Measurements from ENCODE around the gene SH2D1B.
"Not testable (repeated sequence)": the region's sequence is repeated elsewhere in the genome, so short reads cannot be mapped to it uniquely, and the experiment has no call there.

Gene SH2D1B

DNA sequence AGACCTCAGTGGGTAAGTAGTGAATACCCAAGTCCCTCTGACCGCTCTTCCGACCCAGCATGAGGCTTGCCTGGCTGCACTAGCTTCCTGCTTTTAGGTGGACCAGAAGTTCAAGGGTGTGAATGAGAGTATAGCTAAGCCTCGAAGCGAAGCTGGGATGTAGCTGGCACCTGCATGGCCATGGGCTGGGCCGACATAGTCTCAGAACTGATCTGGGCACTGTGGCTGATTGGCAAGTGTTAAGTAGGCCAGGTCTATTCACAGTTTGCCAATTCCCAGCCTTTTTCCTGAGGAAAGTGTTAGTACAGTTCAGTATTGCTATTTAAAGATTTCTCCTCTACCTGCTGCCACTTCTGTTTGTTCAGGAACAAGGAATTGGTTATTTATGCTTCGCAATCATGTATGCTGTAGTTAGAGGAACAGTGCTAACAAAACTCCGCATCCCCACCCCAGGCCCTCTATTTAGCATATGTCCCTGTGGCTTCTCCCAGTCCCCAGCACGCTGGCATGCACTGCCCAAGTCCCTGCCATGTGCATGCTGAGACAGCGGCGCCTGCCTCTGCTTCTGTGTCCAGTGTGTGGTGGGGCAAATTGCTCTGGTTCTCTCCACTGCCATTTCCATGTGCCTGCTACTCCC is 51.6 kb downstream of the SH2D1B start:
- DNase-seq = no peak

DNA sequence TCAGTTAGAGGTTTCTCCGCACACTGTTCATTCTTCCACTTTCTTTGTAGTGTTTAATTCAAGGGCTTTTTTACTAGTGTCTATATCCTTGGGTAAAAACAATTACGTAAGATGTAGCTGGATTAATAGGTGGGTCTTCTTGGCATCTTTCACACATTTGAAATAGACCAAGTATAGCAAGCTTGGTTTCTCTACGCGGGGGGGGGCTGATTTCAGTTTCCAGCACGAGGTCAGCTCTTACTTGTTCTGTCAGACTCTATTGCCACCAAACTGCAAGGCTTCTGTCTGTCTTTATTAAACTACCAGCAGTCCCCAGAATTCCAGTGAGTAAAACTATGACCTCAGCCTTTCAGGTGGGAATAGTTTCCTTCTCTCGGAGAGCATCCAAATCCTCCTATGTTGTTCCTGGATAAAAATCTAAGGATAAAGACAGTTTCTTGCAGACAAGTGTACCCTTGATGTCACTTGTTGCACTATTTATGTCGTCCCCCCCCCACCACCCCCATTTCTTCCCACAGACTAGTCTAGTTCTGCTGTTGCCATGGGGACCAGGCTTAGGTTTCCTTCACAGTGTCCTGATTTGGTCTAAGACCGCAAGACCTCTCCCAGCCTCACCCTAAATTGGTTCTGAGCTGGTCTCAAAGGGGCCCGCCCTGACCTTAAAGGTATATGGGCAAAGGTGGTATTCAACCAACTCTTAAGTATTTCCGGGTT is 52.3 kb downstream of the SH2D1B start:
- no peak for DNase-seq

DNA sequence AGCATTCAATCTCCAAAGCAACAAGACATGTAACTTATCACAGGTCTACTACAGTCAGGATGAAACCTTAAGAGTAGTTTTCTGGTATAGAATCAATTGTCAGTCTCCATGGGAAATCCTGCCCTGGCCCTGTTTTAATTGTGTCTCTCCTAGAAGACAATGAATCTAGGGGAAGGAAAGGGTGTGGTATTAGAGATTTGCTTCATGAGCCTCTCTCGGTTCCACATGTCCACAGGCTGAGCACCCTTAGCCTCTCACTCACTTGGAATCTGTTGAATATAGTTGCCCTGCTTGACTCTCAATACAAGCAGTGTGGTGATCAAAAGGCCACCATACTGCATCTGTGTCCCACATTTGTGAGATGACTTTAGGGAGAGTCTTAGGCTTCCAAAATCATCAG is 53.0 kb downstream of the SH2D1B start:
- DNase-seq = no peak

DNA sequence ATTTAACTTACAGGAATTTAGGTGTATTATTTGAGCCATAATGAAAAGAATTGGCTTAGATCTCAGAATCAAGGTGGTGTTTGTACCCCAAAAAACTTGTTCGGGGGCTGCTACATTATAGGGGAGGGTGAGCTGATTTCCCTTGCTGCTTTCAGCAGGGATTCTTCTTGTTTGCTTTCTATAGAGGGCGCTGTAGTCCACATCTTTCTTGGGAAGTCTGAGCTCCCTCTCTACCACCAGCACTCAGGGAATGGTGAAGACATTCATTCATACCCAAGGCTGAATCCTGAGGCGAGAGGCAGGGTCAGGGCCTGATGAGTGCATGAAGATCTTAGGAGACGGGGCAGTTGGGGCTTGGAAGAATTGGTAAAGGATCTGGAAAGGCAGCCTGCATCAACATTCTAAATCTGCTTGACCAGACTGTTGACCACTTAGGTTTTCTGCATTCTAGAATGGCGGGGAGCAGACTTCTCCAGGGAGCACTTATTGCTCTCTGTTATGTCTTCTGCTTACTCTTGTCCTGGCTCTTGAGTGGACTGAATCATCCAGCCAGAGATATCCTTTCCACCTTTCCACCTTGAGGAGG is 54.2 kb downstream of the SH2D1B start:
- DNase-seq = no peak

DNA sequence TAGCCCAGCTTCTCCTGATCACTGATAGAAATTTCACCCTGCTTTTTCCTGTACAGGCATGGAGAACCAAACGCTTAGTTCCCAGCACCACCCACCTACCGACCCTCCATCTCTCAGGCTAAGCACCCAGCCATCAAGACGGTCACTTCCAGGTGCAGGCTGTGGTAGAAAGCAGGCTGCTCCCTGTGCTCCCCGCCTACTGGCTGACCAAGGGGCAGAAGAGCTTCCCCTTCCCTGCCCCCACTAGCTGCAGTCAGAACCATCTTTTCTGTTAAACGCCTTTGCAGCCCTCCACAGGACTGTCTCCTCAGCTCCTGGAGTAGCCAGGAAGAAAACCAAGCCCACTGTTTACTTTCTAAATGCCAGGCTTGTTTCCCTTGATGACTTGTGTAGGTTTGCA is 58.2 kb downstream of the SH2D1B start:
- no peak for DNase-seq

DNA sequence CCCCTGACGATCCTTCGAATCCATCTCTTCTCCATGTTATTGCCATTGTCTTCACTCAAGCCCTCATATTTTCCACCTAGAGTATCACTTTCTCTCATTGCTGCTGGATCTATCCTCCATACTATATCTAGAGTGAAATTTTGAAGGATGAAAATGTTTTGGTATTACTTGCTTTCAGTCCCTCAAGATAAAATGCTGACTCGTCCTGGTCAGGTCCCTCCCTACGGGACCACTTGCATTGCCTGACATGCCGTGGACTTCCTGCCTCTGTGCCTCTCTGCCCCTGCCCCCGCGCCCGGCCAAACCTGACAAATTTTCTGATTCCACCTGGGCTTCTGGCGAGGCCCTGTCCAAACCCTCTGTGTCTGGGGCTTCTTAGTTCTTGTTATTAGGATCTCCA is 58.9 kb downstream of the SH2D1B start:
- DNase-seq = no peak

DNA sequence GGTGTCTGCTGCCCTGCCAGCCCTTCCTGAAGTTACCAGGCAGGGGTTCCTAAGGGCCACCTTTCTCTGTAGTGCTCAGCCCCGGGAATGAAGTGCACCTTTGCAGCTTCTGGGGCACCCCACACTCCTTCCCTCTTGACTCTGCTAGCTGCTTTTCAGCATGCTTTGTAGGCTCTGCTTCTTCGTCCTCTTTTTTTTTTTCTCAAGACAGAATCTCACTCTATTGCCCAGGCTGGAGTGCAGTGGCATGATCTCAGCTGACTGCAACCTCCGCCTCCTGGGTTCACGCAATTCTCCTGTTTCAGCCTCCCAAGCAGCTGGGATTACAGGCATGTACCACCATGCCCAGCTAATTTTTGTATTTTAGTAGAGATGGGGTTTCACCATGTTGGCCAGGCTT is 60.1 kb downstream of the SH2D1B start:
- not testable (repeated sequence) for DNase-seq

DNA sequence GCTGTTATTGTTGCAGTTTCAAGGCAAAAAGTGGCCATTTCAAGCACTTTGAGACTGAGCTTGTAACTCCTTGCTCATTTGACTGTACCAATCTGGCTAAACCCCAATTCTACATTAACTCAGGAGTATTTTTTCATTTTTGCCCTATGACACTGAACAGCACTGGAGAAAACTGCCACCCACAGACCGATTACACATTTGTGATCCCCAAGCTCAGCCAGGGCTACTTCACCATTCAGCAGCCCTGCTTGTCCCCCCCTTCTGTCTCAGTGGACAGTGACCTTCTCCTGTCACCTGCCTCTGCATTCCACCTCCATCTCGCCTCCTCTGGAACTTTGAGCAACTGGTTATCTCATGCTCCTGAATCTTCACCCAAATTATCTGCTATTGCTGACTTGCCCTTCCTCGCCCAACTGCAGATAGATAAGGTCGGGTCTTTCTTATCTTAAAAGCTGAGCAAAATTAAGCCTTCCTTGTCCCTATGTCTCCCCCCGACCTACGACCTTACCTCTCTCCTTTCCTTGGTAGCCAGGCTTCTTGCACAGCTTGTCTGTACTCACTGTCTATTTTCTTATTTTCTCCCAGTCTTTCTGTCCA is 60.6 kb downstream of the SH2D1B start:
- DNase-seq = no peak

DNA sequence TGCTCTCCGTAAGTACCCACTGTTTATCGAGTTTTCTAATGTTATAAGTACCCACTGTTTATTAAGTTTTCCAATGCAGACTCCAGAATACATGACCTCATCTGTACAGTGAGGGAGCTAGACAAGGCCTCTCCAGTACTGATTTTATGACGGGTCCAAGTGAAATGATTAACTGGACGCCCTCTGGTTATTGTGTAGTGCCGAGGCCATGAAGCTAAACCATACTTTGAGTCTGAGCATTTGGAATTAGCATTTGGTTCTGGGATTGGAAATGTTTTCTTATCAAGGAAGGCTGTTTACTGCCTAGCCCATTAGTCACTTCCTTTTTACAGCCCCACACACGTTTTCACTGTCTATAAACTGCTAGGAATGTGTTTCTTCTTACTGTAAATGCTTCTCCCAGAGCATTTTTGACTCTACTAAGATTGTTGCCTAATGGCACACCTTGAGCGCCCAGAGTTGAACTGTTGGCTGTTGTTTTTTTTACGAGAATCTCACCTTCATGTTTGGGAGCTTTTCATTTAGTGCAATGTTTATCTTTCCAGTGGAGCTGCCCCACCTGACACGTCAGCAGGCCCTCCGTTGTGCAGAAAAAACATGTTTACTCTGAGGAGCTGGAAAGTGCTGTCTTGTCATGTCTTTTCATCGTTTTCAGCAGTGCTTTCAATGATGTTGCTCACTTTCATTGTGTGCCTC is 62.2 kb downstream of the SH2D1B start:
- no peak for DNase-seq

DNA sequence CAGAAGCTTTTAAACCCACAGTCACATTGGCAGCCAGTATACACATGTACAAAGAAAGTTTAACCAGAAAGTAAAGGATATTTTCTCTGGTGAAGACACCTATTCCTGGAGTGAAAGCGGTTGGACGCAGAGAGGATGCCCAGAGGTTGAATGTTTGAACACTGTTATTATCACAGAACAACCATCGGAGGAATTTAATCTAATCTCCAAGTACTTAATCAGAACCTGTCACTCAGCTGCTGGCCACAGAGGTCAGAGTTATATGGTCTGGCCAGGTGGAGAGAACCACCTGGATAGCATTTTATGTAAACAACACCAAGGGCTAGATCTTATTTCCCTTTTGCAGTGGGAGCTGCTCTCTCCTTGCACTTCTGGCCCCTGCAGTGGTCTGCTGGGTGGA is 64.7 kb downstream of the SH2D1B start:
- no peak for DNase-seq

All from NCI-H1436 treated with DMSO at 0.1 percent for 48 hours (cell line).